Effector CD8-positive, alpha-beta T cell (primary cell): Measurements from ENCODE around the gene TVP23A.
"Not testable (repeated sequence)": the region's sequence is repeated elsewhere in the genome, so short reads cannot be mapped to it uniquely, and the experiment has no call there.

Source experiments
- DNase-seq: peaks from one replicate; lab custom pipeline; 2025; lab: John Stamatoyannopoulos, UW

The TVP23A gene

GRCh38 chr16:10745841-10746240, 72.8 kb downstream of the TVP23A start:
- no peak for DNase-seq

- no peak for DNase-seq
These were observed 74.1 kb downstream of the TVP23A start for GRCh38 chr16:10744370-10745030.

GRCh38 chr16:10743610-10744369, 74.8 kb downstream of the TVP23A start, which contains the start of gene NUBP1:
TSS of gene NUBP1 (plus strand) at chr16:10743842. CDS start at chr16:10743864, 22 bp downstream.
- DNase-seq, result peak; percentile 99

GRCh38 chr16:10743227-10743609, 75.4 kb downstream of the TVP23A start:
- DNase-seq, result no peak

- DNase-seq, result no peak
These were observed 76.8 kb downstream of the TVP23A start for GRCh38 chr16:10741844-10742243.

- DNase-seq, result not testable (repeated sequence)
These were observed 77.3 kb downstream of the TVP23A start for GRCh38 chr16:10741249-10741648.

GRCh38 chr16:10740845-10741208, 77.8 kb downstream of the TVP23A start:
- DNase-seq, result no peak

GRCh38 chr16:10740000-10740844, 78.4 kb downstream of the TVP23A start:
- no peak for DNase-seq

GRCh38 chr16:10738231-10739077, 80.1 kb downstream of the TVP23A start:
- DNase-seq, result no peak

GRCh38 chr16:10737068-10737625, 81.4 kb downstream of the TVP23A start:
- peak; percentile 60 for DNase-seq

GRCh38 chr16:10731790-10732189, 86.8 kb downstream of the TVP23A start:
- DNase-seq, result no peak

- no peak for DNase-seq
These were observed 89.2 kb downstream of the TVP23A start for GRCh38 chr16:10729104-10730048.

GRCh38 chr16:10728003-10728887, 90.3 kb downstream of the TVP23A start:
- no peak for DNase-seq
